HUES6 (cell line): Measurements from ENCODE around the gene FBXO42.
"Not testable (repeated sequence)": the region's sequence is repeated elsewhere in the genome, so short reads cannot be mapped to it uniquely, and the experiment has no call there.

Experiments
- H3K27ac ChIP-seq: 2 replicates; pipeline ENCODE4 v1.7.0; 2013; ENCODE audit warnings: low read depth, mild to moderate bottlenecking, low read length, inconsistent platforms
- H3K27me3 ChIP-seq: 2 replicates; pipeline ENCODE4 v1.6.1; 2013; ENCODE audit warnings: low read length; ENCODE audit not compliant: control insufficient read depth, insufficient read depth
- H3K36me3 ChIP-seq: 2 replicates; pipeline ENCODE4 v1.6.1; 2013; ENCODE audit warnings: low read length; ENCODE audit not compliant: control insufficient read depth, insufficient read depth
- H3K4me1 ChIP-seq: 2 replicates; pipeline ENCODE4 v1.6.1; 2013; ENCODE audit warnings: low read length; ENCODE audit not compliant: control insufficient read depth, insufficient read depth
- H3K4me3 ChIP-seq: 2 replicates; pipeline ENCODE4 v1.5.1; 2013; ENCODE audit warnings: low read depth, low read length
- H3K9ac ChIP-seq: one replicate; pipeline ENCODE4 v1.6.1; 2013; ENCODE audit warnings: mild to moderate bottlenecking, low read length
- H3K9me3 ChIP-seq: 2 replicates; pipeline ENCODE4 v1.6.1; 2013; ENCODE audit warnings: low read depth, low read length; ENCODE audit not compliant: control insufficient read depth, insufficient read depth

Gene FBXO42

DNA sequence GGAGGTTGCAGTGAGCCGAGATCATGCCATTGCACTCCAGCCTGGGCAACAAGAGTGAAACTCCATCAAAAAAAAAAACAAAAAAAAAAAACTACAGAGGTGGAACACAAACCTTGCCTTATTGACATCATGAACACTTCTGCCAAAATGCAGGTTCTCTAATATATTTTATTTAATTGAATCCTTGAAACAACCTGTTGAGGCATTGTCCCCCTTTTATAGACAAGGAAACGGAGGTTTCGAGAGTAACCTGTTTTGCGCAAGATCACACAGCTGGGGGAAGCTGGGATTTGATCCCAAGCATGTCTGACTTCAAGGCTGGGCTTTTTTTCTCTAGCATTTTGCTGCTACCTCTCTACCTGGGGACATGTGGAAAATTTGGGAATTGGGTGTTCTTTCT is 17.5 kb upstream of the FBXO42 start:
- no peaks in the 10 kb centered on the region for H3K27me3 ChIP-seq
- no peak overlapping the region for H3K27ac ChIP-seq
- no peaks in the 10 kb centered on the region for H3K9me3 ChIP-seq
- no peaks in the 10 kb centered on the region for H3K36me3 ChIP-seq
- no peak overlapping the region for H3K9ac ChIP-seq
- no peak overlapping the region for H3K4me3 ChIP-seq
- H3K4me1 ChIP-seq = peaks cover 21% of the 10 kb centered on the region

DNA sequence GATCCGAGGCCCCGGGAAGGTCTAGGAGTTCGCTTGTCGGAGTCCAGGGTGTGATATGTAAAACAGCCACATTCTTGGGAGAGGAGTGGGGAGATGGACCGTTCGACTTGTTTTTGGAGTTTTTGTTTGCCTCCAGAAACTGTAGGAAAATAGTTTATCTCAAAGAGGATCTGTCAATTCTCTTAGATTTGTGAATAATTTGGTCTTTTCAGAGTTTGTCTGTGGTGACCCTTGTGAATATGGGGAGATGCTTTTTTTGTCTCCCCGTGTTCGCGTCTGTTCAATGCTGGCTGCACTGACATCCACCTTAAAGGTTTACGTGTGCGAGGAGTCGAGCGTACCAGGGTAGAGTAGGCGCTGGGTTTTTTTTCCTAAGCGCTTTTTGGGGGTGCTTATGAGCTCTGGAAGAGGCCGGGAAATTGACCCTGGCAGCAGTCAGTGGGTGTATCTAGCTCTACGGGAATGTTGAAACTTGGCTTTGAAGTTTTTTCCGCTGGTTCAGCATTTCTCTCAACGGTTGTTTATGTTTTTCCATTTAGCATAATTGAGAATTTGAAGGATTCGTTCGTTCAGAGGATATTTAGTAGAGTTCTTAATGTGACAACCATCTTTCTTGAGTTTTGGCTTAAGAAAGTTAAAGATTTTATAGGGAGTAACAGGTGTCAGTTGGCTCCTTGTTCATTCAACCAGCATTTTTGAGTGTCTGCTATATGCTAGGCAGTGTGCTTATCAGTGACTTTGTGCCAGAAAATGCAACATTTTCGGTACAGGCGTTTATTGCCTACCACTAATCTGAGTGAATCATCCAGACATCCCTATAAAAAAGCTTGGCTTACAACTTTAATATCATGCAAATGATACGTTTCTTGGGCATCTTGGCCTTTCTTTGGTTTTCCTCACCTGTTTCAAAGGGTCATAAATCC is 15.9 kb upstream of the FBXO42 start:
- H3K4me3 ChIP-seq = peak overlapping the region; percentile 88
- peak overlapping the region; percentile 91; the same call in 1 of the 2 replicates for H3K27ac ChIP-seq
- 0 out of 2 replicates have a peak, but pooled peaks cover 11% of the 10 kb centered on the region for H3K4me1 ChIP-seq
- no peaks in the 10 kb centered on the region for H3K36me3 ChIP-seq
- peak overlapping the region; percentile 96 for H3K9ac ChIP-seq
- H3K27me3 ChIP-seq = no peaks in the 10 kb centered on the region
- H3K9me3 ChIP-seq = no peaks in the 10 kb centered on the region

DNA sequence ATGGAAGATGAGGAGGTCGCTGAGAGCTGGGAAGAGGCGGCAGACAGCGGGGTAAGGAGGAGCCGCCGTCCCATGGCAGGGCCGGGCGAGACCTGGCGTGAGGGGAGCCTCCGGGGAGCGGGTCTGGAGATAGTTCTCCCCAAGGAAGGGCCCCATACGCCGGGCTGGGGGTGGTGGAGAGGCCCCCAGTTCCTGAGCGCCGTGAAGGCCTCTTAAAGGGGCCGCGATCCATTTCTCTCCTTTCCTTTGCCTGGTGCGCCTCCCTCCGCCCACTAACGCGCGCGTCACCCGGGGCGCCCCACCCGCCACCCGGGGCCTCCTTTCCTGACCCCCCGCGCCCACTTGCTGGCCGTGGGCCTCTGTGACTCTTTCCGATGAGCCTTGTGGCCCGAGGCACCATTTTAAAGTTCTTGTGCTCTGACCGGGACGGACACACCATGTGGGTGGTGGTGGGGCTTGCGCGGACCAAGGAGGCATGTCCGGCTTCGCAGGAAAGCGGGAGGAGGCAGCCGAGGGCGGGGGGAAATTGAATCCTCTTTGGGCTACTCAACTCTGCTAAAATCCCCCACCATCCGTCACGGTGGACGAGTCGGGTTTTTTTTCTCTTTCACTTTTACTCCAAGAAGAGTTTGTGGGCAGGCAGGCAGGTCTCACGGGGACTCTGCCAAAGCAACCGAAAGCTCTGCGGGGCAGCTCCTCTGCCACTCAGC is 15.1 kb upstream of the FBXO42 start:
- Histone ChIP-seq H3K36me3 (no peaks in the 10 kb centered on the region), H3K4me1 (0 out of 2 replicates have a peak, but pooled peaks cover 11% of the 10 kb centered on the region), H3K27me3 (no peaks in the 10 kb centered on the region), H3K9ac (peak overlapping the region; percentile 96), H3K27ac (peak overlapping the region; percentile 91), H3K9me3 (no peaks in the 10 kb centered on the region), H3K4me3 (peak overlapping the region; percentile 88)

DNA sequence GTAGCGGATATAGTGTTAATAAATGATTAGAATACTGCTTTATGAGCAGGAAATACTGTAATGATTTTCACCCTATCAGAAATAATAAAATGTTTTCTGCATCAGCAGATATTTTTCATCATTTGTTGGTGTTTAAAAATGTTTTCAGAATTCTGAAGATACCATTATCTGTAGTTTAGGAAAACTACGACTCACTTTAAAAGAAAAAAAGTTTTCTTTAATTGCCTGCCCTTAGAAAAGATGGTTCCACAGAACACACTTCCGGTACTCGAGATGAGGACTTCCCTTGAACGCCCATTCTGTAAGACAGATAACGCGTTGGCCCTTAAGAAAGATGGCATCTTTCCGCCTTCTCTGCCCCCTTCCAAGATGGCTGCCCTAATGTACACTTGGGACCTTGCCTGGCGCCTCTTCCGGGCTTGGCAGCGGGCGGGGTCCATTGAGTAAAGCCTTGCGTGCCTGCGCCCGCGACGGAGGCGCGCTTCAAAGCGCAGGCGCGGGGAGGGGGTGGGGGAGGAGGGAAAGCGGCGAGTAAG is 14.5 kb upstream of the FBXO42 start, which contains the start of gene SZRD1:
SZRD1 (plus strand) TSS at position 521 of the 536 bp plus-strand sequence. CDS start 16 bp downstream, outside the sequence.
- no peaks in the 10 kb centered on the region for H3K27me3 ChIP-seq
- H3K9me3 ChIP-seq = no peaks in the 10 kb centered on the region
- no peaks in the 10 kb centered on the region for H3K36me3 ChIP-seq
- peak within 1 kb of the TSS; percentile 88 for H3K4me3 ChIP-seq
- peak within 1 kb of the TSS; percentile 96 for H3K9ac ChIP-seq
- 0 out of 2 replicates have a peak, but pooled peaks cover 11% of the 10 kb centered on the region for H3K4me1 ChIP-seq
- peak within 1 kb of the TSS; percentile 91 for H3K27ac ChIP-seq

DNA sequence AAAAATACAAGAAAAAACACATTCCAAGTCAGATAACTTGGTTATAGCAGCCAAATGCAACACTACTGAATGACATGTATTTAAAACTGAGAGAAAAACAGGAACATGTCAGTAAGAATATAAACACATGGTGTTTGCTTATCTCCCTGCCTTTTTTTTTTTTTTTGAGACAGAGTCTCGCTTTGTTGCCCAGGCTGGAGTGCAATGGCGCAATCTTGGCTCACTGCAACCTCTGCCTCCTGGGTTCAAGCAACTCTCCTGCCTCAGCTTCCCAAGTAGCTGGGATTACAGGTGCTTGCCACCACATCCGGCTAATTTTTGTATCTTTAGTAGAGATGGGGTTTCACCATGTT is 12.8 kb upstream of the FBXO42 start:
- H3K9me3 ChIP-seq, H3K27me3 ChIP-seq, H3K27ac ChIP-seq, H3K4me3 ChIP-seq, H3K9ac ChIP-seq, H3K36me3 ChIP-seq: not testable (repeated sequence)
- H3K4me1 ChIP-seq = 0 out of 2 replicates have a peak, but pooled peaks cover 11% of the 10 kb centered on the region

DNA sequence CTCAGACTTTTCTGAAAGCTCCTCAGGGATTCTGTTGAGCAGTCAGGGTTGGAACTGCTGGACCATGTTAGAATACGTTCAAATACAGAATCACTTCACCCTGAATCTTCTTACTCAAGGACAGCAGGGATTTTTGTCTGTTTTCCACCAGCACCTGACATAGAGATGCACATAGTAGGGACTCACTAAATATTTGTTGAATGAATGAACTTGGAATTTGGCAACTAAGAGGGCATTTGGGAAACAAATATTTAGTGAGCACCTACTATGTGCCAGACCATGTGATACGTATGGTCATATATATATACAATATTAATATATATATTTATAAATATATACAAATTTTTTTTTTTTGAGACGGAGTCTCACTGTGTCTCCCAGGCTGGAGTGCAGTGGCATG is 4.6 kb upstream of the FBXO42 start:
- no peaks in the 10 kb centered on the region for H3K9me3 ChIP-seq
- no peaks in the 10 kb centered on the region for H3K36me3 ChIP-seq
- no peak overlapping the region for H3K9ac ChIP-seq
- H3K27ac ChIP-seq = no peak overlapping the region
- H3K27me3 ChIP-seq = no peaks in the 10 kb centered on the region
- peaks cover 6% of the 10 kb centered on the region; the same call in 1 of the 2 replicates for H3K4me1 ChIP-seq
- H3K4me3 ChIP-seq = no peak overlapping the region

DNA sequence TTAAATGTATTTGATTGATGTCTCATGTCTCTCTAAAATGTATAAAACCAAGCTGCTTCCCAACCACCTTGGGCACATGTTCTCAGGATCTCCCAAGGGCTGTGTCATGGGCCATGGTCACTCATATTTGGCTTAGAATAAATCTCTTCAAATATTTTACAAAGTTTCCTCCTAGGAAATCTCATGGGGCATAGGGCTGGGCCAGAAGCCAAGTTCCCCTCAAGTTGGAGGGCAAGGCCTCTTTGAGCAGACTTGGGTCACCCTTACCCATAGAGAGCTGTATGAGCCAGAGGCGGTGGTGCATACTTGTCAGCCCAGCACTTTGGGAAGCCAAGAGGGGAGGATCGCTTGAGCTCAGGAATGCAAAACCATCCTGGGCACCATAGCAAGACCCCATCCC is 2.3 kb upstream of the FBXO42 start:
- no peak overlapping the region for H3K27ac ChIP-seq
- H3K9me3 ChIP-seq = no peaks in the 10 kb centered on the region
- no peaks in the 10 kb centered on the region for H3K27me3 ChIP-seq
- H3K9ac ChIP-seq = no peak overlapping the region
- H3K4me3 ChIP-seq = no peak overlapping the region
- peaks cover 14% of the 10 kb centered on the region; the same call in 1 of the 2 replicates for H3K4me1 ChIP-seq
- H3K36me3 ChIP-seq = no peaks in the 10 kb centered on the region

DNA sequence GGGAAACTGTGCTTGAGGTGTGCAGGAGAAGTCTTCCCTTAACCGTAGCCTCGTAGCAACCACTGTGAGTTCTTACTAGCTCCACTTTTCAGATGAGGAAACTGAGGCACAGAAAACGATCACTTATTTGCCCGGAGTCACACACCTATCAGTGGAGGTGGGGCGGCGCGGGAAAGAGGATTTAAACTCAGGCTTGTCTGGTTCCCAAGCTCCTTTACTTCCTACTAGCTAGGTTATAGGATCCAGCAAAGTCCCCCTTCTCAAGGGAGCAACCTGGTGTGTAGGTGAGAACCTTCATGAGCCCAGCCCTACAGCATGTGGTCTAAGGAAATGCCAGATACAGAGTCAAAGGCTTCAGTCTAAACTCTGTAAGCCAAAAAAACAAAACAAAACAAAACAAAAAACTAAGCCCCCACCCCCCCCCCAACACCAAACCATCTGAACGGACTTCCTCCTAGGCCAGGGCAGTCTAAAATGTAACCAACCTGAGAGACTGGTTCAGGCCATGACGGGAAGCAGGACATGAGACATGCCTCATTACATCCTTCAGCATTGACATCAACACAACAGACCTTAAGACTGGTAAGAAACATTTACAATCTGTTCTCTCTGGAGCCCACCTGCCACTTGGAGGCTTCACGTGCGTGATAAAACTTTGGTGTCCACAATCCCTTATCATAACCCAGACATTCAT is 709 bp upstream of the FBXO42 start:
- no peak overlapping the region for H3K27ac ChIP-seq
- no peaks in the 10 kb centered on the region for H3K9me3 ChIP-seq
- H3K4me1 ChIP-seq = peaks cover 14% of the 10 kb centered on the region; the same call in 1 of the 2 replicates
- no peaks in the 10 kb centered on the region for H3K27me3 ChIP-seq
- H3K9ac ChIP-seq = peak overlapping the region; percentile 70
- H3K4me3 ChIP-seq = peak overlapping the region; percentile 90
- H3K36me3 ChIP-seq = no peaks in the 10 kb centered on the region

DNA sequence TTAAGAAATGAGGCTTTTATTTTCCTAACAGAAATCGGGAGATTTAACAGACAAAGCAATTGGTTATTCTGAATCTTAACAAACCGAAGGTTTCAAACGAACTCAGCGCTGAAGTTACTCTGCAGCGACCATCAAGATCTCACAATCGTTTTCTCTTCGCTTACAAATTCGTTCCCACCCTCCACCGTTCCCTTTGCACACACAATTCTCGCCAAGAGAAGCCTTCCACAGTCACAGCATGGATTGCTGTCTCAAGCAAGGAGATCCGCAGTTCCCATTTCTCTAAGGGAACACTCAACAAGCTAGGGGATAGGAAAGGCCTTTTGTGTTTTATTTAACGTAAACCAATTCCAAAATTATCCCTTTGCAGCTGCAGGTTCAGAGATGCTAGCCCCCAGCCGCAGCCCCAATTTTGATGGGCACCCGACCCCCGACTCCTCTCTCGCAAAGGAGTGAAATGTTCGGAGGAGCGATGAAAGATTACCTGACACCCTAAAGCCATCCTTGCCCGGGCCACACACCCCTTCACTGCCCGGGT is 755 bp downstream of the FBXO42 start:
- Histone ChIP-seq H3K27ac (peak overlapping the region; percentile 68; the same call in 1 of the 2 replicates), H3K4me1 (peaks cover 14% of the 10 kb centered on the region; the same call in 1 of the 2 replicates), H3K36me3 (no peaks in the 10 kb centered on the region), H3K27me3 (no peaks in the 10 kb centered on the region), H3K9ac (peak overlapping the region; percentile 93), H3K4me3 (peak overlapping the region; percentile 90), H3K9me3 (no peaks in the 10 kb centered on the region)

DNA sequence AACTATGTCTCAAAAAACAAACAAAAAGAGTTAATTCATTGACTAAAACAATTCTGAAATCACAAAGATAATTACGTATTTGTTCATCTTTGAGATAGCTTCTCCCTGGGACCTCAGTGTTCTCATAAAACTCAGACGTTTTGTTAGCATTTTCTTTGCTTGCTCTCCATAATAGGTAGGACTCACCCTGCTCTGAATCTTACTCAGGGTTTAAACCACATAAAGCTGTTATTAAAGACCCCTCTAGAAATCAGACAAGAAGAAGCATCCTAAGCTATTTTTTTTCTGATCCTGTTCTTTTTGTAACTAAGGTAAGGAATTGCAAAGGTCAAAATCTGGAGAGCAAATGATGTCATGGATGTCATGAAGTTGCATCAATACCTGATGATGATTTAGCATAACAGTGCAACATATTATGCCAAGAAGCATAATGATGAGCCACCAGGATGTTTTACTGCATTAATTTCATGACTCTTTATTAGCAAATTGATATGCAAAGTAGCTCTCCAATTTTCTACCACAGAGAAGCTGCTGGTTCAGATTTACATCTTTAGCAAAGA is 2.4 kb downstream of the FBXO42 start:
- Histone ChIP-seq H3K27me3 (no peaks in the 10 kb centered on the region), H3K9me3 (no peaks in the 10 kb centered on the region), H3K27ac (no peak overlapping the region), H3K36me3 (no peaks in the 10 kb centered on the region), H3K9ac (no peak overlapping the region), H3K4me1 (peaks cover 14% of the 10 kb centered on the region; the same call in 1 of the 2 replicates), H3K4me3 (no peak overlapping the region)
